GM18505 (cell line): Measurements from ENCODE around the gene DHPS.

Experiments
- ATAC-seq: cut with Tn5 transposase; IDR thresholded peaks from one replicate; pipeline ENCODE4 v1.9.1; 2021; ENCODE audit not compliant: unreplicated experiment
- POLR2A ChIP-seq: IDR thresholded peaks from 4 replicates; pipeline ENCODE4 v1.6.1; 2011; ENCODE audit warnings: borderline replicate concordance; ENCODE audit not compliant: insufficient read depth, insufficient read length; ENCODE audit errors: extremely low read depth

DHPS gene

DNA sequence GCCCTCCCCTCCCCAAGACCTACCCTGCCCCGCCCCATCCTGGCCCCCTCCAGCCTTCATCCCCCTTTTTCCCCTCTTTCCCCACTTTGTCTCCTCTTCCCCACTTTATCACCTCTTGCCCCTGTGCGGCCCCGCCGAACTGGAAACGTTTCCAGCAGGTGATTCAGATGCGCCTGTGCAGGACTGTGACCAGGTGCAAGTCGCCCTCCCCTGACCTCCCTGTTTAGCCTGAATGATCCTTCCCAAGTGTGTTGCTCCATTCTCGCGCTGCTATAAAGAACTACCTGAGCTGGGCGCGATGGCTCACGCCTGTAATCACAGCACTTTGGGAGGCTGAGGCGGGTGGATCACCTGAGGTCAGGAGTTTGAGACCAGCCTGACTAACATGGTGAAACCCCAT is 45.0 kb downstream of the DHPS start:
- ATAC-seq, result no peak
- TF ChIP-seq POLR2A, result no peak

DNA sequence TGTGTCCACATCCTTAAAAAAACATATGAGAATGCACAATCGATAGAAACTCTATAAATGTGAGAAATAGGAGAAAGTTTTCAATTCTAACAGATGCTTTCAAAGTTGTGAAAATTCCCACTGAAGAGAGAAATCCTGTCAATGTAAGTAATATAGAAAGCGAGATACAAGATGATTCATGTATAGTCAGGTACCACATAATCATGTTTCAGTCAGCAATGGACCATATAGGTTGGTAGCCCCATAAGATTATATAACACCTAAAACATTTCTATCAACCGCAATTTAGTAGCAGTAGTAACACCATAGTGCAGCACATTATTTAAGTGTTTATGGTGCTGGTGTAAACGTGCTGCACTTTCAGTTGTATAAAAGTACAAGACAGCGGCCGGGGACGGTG is 52.5 kb downstream of the DHPS start:
- no peak for TF ChIP-seq POLR2A
- ATAC-seq, result no peak

- ATAC-seq, result no peak
- no peak for TF ChIP-seq POLR2A
Observed at GRCh38 chr19:12628040-12629022, 53.3 kb downstream of the DHPS start.

- no peak for TF ChIP-seq POLR2A
- no peak for ATAC-seq
Observed at GRCh38 chr19:12626958-12627357, 54.7 kb downstream of the DHPS start.
